HG03039 (cell line): ENCODE results near the gene TSPAN32.

Experiments used
- ATAC-seq: cut with Tn5 transposase; IDR thresholded peaks from one replicate; pipeline ENCODE4 v1.9.1; 2021; ENCODE audit warnings: mild to moderate bottlenecking, moderate library complexity; ENCODE audit not compliant: unreplicated experiment

TSPAN32 gene

DNA sequence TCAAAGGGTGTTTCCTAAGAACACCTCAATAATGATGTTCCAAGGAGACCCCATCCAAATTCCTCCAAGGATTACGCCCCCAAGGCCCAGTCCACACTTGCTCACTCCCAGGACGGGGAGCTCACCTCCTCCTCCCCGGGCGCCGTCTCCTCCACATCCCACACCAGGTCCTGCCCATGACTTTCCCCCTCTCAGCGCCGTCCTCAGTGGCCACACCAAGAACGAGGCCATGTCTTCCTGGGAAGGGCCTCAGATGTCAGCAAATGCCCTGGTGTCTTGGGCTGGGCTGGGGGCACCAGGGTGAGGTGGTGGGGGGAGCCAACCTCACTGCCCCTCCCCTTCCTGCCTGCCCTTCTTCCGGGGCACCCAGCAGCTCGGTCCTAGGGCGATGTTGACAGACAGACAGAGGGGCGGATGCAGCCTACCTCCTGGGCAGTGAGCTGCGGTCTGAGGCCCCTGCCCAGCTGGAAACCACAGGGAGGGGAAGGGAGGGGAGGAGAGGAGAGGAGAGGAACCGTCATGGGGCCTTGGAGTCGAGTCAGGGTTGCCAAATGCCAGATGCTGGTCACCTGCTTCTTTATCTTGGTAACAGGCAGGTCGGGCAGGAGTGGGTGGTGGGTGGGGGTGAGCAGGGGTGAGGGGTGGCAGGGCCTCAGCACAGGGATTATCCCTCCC is at the start of gene TSPAN32, which contains the start of gene C11orf21:
TSS of gene TSPAN32 (plus strand) at position 383 of the 675 bp plus-strand sequence. CDS start at position 520, 137 bp downstream.
TSS of gene C11orf21 (minus strand) at position 288 of the 675 bp plus-strand sequence. CDS start at position 178, 110 bp downstream.
- ATAC-seq = no peak

- no peak for ATAC-seq
Measured at GRCh38 chr11:2252018-2252417, 49.8 kb upstream of the TSPAN32 start.

DNA sequence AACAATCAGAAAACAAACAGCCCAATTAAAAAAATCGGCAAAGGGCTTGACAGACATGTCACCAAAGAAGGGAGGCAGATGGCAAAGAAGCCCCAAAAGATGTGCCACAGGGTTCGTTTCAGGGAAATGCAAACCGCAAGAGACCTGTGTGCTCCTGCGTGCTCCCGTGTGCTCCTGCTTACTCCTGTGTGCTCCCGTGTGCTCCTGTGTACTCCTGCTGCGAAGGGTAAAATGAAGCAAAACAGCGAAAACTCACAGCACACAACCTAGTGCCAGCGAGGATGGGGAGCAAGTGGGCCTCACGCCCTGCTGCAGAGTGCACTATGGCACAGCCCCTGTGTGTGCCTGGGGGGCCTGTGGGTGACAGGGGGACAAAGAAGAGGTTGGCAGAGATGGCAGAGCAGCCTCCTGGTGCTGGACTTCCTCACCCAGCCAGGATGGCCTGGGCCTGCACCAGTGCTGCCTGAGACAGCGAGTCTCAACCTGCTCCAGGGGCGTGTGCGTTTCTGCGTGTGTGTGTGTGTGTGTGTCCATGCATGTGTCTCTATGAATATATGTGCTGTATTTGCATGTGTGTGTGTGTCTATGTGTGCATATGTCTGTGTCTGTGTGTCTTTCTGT is 45.4 kb upstream of the TSPAN32 start:
- ATAC-seq = no peak

- ATAC-seq = no peak
Measured at GRCh38 chr11:2256951-2257700, 44.7 kb upstream of the TSPAN32 start.

GRCh38 chr11:2258501-2259465 is 43.0 kb upstream of the TSPAN32 start:
- no peak for ATAC-seq

DNA sequence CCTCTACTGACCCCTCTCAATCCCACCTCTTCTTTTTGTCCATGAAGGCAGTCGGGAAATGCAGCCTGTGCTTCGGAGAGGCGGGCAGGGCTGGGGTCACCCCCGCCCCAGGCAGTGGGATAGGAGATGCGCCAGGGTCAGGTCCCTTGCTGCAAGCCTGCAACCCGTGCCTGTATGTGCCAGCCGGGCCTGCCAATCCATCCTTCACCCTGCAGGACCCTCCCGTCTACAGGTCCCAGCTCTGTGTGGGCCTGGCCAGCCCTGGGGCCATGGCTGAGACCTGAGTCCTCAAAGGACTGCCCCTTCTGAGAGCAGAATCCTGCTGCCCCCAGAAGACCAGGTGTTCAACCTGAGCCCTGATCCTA is 42.4 kb upstream of the TSPAN32 start:
- no peak for ATAC-seq

- no peak for ATAC-seq
Measured at GRCh38 chr11:2259897-2260451, 41.8 kb upstream of the TSPAN32 start.

DNA sequence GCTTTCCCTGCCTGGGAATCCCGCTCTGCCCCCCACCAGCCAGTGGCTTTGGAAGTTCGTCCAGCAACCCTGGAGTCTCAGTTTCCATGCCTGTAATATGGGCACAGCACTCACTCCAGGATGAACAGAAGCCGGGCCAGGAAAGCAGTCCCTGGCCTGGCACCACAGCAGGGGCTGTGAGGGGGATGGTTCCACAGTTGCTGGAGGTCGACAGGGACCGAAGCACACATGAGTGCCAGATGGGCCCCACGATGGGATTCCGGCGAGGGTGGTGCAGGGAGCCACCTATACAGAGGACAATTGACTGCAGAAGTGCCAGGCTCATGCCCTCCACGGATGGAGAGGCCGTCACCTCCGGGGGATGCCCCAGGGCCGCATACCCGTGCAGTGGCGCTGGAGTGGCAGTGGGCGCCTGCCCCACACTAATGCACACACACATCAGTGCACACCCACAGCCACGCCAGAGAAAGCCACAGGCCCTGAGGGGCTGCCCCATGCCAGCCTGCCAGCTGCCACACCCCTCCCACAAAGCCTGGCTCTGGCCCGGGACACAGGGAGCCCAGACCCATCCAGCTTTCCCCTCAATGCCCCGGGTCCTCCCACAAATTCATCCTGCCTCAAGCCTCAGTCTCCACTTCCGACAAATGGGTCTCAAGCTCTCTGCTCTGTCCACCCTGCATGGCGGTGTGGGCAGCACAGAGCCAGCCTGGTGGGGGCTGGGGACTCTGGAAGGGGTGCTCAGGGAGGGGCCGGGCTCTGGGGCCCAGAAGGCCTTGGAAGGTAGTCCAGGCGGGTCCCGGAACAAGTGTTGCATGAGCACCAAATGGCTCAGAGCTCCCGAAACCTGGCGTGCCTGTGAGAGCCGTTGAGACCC is 41.1 kb upstream of the TSPAN32 start:
- no peak for ATAC-seq

- ATAC-seq = no peak
Measured at GRCh38 chr11:2261436-2262230, 40.2 kb upstream of the TSPAN32 start.

DNA sequence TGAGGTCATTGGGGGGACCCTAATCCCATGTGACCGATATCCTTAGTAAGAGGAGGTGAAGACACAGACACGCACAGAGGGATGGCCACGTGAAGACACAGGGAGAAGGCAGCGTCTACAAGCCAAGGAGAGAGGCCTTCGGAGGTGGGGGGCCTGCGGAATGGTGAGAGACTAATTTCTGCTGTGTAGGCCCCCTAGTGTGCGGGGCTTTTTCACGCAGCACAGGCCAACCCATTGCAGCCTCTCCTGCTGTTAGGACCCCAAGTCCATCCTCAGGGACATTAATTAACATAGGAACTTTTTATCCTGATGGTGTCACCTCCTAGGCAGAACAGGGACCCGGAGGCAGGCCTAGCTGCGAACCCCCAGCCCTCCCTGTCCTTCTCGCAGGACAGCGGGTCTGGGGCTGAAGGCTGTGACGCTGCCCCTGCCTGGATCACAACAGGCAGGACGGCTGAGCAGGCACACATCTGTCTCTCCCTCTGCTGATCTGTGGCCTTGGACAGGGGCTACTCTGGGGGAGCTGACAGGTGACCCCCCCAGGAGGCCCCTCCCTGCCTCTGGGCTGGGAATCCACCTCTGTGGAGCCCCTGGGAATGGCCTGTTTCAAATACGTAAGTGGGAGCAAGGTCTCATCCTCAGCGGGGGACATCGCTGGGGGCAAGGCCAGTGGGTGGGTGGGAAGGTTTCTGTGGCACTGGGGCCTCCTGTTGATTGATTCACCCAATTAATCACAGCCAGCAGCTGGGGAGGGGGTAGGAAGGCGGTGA is 39.3 kb upstream of the TSPAN32 start:
- ATAC-seq = no peak

DNA sequence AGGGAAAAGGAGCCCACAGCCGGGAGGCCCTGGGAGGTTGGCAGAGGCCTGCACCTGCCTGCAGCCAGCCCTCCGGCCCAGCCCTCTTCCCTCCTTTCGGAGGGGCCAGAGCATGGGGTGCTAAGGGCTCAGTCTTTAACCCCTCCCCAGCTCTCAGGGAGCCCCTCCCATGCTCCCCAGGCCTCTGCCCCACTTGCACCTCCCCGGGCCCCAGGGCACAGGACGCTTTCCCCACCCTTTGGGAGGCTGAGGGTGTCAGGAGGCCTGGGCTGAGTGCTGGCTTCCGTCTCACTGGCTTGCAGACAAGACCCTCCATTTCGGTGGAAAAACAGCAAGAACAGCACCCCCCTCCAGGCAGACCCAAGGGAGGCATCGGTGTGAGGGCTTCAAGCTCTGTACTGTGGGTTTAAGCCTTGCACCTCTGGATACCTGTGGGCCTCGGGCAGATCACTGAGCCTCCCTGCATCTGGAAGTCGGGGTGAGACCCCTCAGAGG is 38.7 kb upstream of the TSPAN32 start:
- ATAC-seq = no peak

DNA sequence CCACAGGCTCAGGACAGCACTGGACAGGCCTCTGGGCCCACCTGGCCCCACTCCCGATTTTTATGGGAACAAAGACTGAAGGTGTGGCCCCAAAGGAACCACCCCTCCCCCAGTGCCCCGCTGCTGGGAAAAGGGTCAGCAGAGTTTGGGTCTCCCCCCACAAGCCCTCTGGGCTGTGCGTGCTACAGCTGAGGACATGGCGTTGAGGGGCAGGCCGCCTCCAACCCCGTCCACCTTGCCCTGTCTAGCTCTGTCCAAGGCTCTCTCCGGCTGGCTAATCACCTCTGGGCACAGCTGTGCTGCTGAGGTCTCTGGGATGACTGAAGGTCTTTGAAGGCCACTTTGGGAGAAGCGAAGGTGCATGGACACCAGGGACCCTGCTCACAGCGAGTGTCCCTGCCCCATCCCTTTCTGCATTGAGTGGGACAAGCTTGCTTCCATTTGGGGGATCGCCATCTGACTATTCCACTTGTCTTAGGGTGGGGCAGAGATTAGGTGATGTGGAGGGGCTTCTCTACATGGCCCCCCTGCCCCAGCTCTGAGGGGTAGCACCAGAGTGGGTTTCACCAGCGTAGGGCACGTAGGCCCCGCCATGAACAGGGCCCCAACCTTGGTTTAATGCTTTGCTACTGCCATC is 38.0 kb upstream of the TSPAN32 start:
- no peak for ATAC-seq

DNA sequence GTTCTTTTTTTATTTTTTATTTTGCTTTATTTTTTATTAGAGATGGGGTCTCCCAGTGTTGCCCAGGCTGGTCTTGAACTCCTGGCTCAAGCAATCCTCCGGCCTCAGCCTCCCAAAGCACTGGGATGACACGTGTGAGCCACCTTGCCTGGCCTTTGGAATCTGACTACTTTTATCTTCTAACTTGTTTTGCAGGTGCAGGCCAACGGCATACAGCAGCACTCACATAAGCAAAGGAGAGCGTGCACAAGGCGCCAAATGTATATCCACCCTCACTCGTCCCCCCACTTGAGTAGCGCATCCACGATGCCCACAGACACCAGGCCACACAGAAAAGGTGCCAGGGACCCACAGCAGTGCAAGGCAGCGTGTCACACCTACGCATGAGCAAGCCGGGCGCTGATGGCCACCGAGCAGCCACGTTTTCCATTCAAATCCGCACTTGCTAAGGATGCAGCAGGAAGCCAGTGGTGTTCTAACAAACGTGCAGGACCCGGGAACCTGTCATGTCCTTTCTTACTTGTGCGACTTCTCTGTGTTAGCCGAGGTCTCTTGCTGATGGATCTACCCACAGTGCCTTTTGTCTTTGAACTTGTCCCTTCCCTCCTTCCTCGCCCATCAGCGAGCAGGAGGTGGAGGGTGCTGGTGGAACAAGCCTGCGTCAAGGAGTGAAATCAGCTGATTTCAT is 37.3 kb upstream of the TSPAN32 start:
- no peak for ATAC-seq

- no peak for ATAC-seq
Measured at GRCh38 chr11:2265396-2265795, 36.4 kb upstream of the TSPAN32 start.

DNA sequence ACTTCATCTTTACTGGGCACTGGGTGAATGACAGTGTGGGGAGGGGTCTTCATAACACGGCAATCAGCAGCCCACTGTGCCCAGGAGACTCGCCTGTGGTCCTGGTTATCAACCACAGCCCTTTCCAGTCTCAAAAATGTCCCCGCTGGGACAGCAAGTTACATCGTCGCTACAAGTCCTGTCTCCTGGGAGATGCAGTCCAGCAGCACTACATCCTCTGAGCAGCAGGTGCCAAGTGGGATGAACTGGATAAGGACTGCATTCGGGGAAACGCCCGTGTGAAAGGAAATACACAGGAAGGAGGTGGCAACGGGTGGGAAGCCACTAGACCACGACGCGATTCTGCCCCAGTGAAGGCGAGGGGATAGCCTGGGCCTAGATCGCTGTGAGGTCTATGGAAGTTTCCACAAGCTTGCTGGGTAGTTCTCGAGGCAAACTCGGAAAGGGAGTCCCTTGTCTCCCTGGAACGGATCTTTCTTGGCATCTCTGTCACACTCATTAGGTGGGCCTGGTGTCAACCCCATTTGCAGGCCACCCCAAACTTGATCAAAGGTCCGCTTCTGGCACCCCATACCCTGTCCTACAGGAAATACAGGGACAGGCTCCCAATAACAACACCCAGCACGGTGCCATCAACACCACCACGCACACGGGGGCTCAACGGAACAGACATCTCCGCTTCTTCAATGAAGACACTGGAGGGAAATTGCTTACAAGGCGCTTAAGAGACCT is 35.8 kb upstream of the TSPAN32 start:
- ATAC-seq = no peak
